Smooth muscle cell of the brain vasculature (primary cell): ENCODE data around the gene POU3F3.

Source experiments
- DNase-seq: peaks from one replicate; pipeline ENCODE4 v3.0.0-alpha.2; 2012; ENCODE audit warnings: low read depth, low spot score

Gene POU3F3

GRCh38 chr2:104860451-104860790, 6.5 kb downstream of the POU3F3 start:
- no peak for DNase-seq

- no peak for DNase-seq
Measured at GRCh38 chr2:104861351-104862057, 7.6 kb downstream of the POU3F3 start.

- DNase-seq: no peak
Measured at GRCh38 chr2:104862058-104862941, 8.4 kb downstream of the POU3F3 start.

- DNase-seq: no peak
Measured at GRCh38 chr2:104863146-104863467, 9.2 kb downstream of the POU3F3 start.

- no peak for DNase-seq
Measured at GRCh38 chr2:104863468-104864279, 9.8 kb downstream of the POU3F3 start.

GRCh38 chr2:104864280-104865095, 10.6 kb downstream of the POU3F3 start:
- DNase-seq: no peak

GRCh38 chr2:104865096-104865470, 11.2 kb downstream of the POU3F3 start:
- no peak for DNase-seq

GRCh38 chr2:104866122-104866864, 12.4 kb downstream of the POU3F3 start:
- DNase-seq: no peak

- no peak for DNase-seq
Measured at GRCh38 chr2:104866883-104867812, 13.2 kb downstream of the POU3F3 start.

GRCh38 chr2:104867813-104868504, 14.0 kb downstream of the POU3F3 start:
- DNase-seq: no peak

- DNase-seq: no peak
Measured at GRCh38 chr2:104868505-104868866, 14.6 kb downstream of the POU3F3 start.

- DNase-seq: no peak
Measured at GRCh38 chr2:104870100-104870975, 16.4 kb downstream of the POU3F3 start.

GRCh38 chr2:104871649-104871971, 17.7 kb downstream of the POU3F3 start:
- DNase-seq: no peak

- DNase-seq: no peak
Measured at GRCh38 chr2:104871972-104872865, 18.3 kb downstream of the POU3F3 start.

- DNase-seq: peak; percentile 28
Measured at GRCh38 chr2:104872866-104873688, 19.2 kb downstream of the POU3F3 start.

GRCh38 chr2:104873689-104874054, 19.8 kb downstream of the POU3F3 start:
- DNase-seq: no peak
